ENCODE measurements around the gene ICA1. TPM values are rescaled to one million over a fixed set of nuclear protein-coding genes. Genes with fewer than 3 reads are reported as not detected.

Gene ICA1
- total and polyA plus RNA-seq, 2 of the 4 experiments (the other 2 are of a cell fraction) = not detected

- no peak overlapping the region for H2AK5ac ChIP-seq (ENCODE audit: low read depth, low read length)
- H3K27ac ChIP-seq (ENCODE audit: insufficient read depth, low read length) = no peak overlapping the region
- TF ChIP-seq CEBPB (IDR thresholded peaks at IDR 0.05; ENCODE audit: low read depth, low read length) = no peak
- no peak for TF ChIP-seq CHD1 (IDR thresholded peaks at IDR 0.05; ENCODE audit: low read depth, low read length)
- TF ChIP-seq FOS (IDR thresholded peaks at IDR 0.05; ENCODE audit: low read depth, low read length) = no peak
- TF ChIP-seq BHLHE40 (IDR thresholded peaks at IDR 0.05; ENCODE audit: low read depth, low read length) = no peak
- no peak for TF ChIP-seq USF2 (IDR thresholded peaks at IDR 0.05; ENCODE audit: low read depth, low read length)
- no peak for TF ChIP-seq CTCF (conservative IDR thresholded peaks at IDR 0.05; ENCODE audit: low read depth, low read length)
- TF ChIP-seq MAFK (IDR thresholded peaks at IDR 0.05; ENCODE audit: low read depth, low read length) = no peak
- no peak for TF ChIP-seq RFX5 (IDR thresholded peaks at IDR 0.05; ENCODE audit: low read depth, low read length)
- TF ChIP-seq RAD21 (IDR thresholded peaks at IDR 0.05; ENCODE audit: low read length) = no peak
- TF ChIP-seq NFE2L2 (IDR thresholded peaks at IDR 0.05; ENCODE audit: low read depth, low read length) = no peak
- TF ChIP-seq RCOR1 (IDR thresholded peaks at IDR 0.05; ENCODE audit: insufficient replicate concordance, low read length) = no peak
- no peak for TF ChIP-seq ELK1 (IDR thresholded peaks at IDR 0.05; ENCODE audit: borderline replicate concordance, low read depth, low read length)
- no peak for TF ChIP-seq SMC3 (IDR thresholded peaks at IDR 0.05; ENCODE audit: low read depth, low read length)
- no peak for TF ChIP-seq MAZ (IDR thresholded peaks at IDR 0.05; ENCODE audit: borderline replicate concordance, low read depth, low read length)
- no peak for TF ChIP-seq MXI1 (IDR thresholded peaks at IDR 0.05; ENCODE audit: borderline replicate concordance, low read depth, low read length)
- TF ChIP-seq POLR2A (IDR thresholded peaks at IDR 0.05; ENCODE audit: low read depth, low read length) = no peak
- BruUV-seq (replicated peaks) = no TSS peak
- no peak overlapping the region for H4K8ac ChIP-seq (ENCODE audit: low read depth in 2 of 2, low read length in 2 of 2)
- H3K27me3 ChIP-seq (ENCODE audit: control insufficient read depth, insufficient read depth, low read length) = no peaks in the 10 kb centered on the region
- DNase-seq (no peak), ATAC-seq (ENCODE audit: low read depth) (no peak)
- H3K9ac ChIP-seq (ENCODE audit: low read depth, low read length) = no peak overlapping the region
- WGBS, 2 experiments (ENCODE audit: extremely low coverage in 2 of 2, insufficient read length in 1 of 2) = no CpG with 5 or more reads among the region's 2 CpGs
- H2BK5ac ChIP-seq (ENCODE audit: low read depth, low read length, poor library complexity, severe bottlenecking) = no peak overlapping the region
- intact Hi-C loops (cut with micrococcal nuclease) (no loop called here), dilution Hi-C loops (cut with HindIII; ENCODE audit: low sequenced_read_pairs, unreplicated experiment) (no loop called here), in situ Hi-C loops (cut with MboI; ENCODE audit: low sequenced_read_pairs) (no loop called here)
- H4K91ac ChIP-seq (ENCODE audit: insufficient read depth, low read depth, low read length) = no peak overlapping the region
- H3K36me3 ChIP-seq (ENCODE audit: control insufficient read depth, insufficient read depth, low read length) = peaks cover 6% of the 10 kb centered on the region; the same call in 1 of the 2 replicates
- no peaks in the 10 kb centered on the region for H4K20me1 ChIP-seq (ENCODE audit: insufficient read depth, low read length)
- no peaks in the 10 kb centered on the region for H3K9me1 ChIP-seq (ENCODE audit: insufficient read depth, low read length)
- H3K18ac ChIP-seq (ENCODE audit: low read depth, low read length) = no peak overlapping the region
- H3K14ac ChIP-seq (replicated peaks; ENCODE audit: low read depth, low read length) = no peak overlapping the region
- no peak overlapping the region for H3K56ac ChIP-seq (ENCODE audit: extremely low read depth, insufficient read depth, low read length)
- no peak overlapping the region for H2AFZ ChIP-seq (replicated peaks; ENCODE audit: low read length, poor library complexity)
- H3K79me1 ChIP-seq (ENCODE audit: low read depth in 1 of 2, low read length in 2 of 2) = no peaks in the 10 kb centered on the region
- H2BK120ac ChIP-seq (ENCODE audit: low read depth, low read length) = no peak overlapping the region
- H4K5ac ChIP-seq (ENCODE audit: low read depth, low read length) = no peak overlapping the region
- POLR2A ChIA-PET (ENCODE audit: unreplicated experiment) = no interaction called here
- no peak overlapping the region for H3K23ac ChIP-seq (ENCODE audit: low read depth, low read length)
- H3K4me3 ChIP-seq (ENCODE audit: insufficient read depth, low read depth, low read length) = no peak overlapping the region
- H2BK20ac ChIP-seq (ENCODE audit: low read depth, low read length) = no peak overlapping the region
- H3K9me3 ChIP-seq (ENCODE audit: control insufficient read depth, insufficient read depth, low read length) = no peaks in the 10 kb centered on the region
- no peak overlapping the region for H2BK15ac ChIP-seq (ENCODE audit: low read depth, low read length)
- CTCF ChIA-PET = interaction anchor here (0.6 kb wide), 1 partner anchor 382 kb away, joined by 3 read pairs; no protein-coding TSS in a partner anchor
- H3K4me2 ChIP-seq (ENCODE audit: low read depth, low read length) = no peak overlapping the region
- H3K4me1 ChIP-seq (ENCODE audit: control insufficient read depth, insufficient read depth, low read length) = no peaks in the 10 kb centered on the region
- no peak overlapping the region for H2AK9ac ChIP-seq (replicated peaks; ENCODE audit: low read depth, low read length, poor library complexity)
- H3K4ac ChIP-seq (ENCODE audit: low read depth, low read length) = no peak overlapping the region
Observed at GRCh38 chr7:8082762-8083161, 179.2 kb downstream of the ICA1 start.

All from IMR-90 (cell line).